Endothelial cell (in vitro differentiated cells): ENCODE data around the gene MSANTD4. TPM values are rescaled to one million over a fixed set of nuclear protein-coding genes. Genes with fewer than 3 reads are reported as not detected.
"Not testable (repeated sequence)": the region's sequence is repeated elsewhere in the genome, so short reads cannot be mapped to it uniquely, and the experiment has no call there.

Experiments
- DNase-seq: peaks from one replicate; pipeline ENCODE4 v3.0.0; 2021; ENCODE audit warnings: low spot score
- H3K27ac Mint-ChIP-seq: one replicate; pipeline ENCODE4 v1.8.0; 2021; ENCODE audit warnings: mixed read lengths, inconsistent platforms; ENCODE audit not compliant: unreplicated experiment
- H3K27me3 Mint-ChIP-seq: one replicate; pipeline ENCODE4 v1.8.0; 2021; ENCODE audit warnings: mild to moderate bottlenecking, moderate library complexity, mixed read lengths, inconsistent platforms; ENCODE audit not compliant: unreplicated experiment
- H3K36me3 Mint-ChIP-seq: one replicate; pipeline ENCODE4 v1.8.0; 2021; ENCODE audit warnings: mild to moderate bottlenecking, low read depth, mixed read lengths, inconsistent platforms; ENCODE audit not compliant: unreplicated experiment
- H3K4me1 Mint-ChIP-seq: one replicate; pipeline ENCODE4 v1.8.0; 2021; ENCODE audit warnings: mild to moderate bottlenecking, mixed read lengths, inconsistent platforms; ENCODE audit not compliant: unreplicated experiment
- H3K4me3 Mint-ChIP-seq: one replicate; pipeline ENCODE4 v1.8.0; 2021; ENCODE audit warnings: mild to moderate bottlenecking, mixed read lengths, inconsistent platforms; ENCODE audit not compliant: unreplicated experiment
- H3K9me3 Mint-ChIP-seq: one replicate; pipeline ENCODE4 v1.8.0; 2021; ENCODE audit warnings: mixed read lengths, inconsistent platforms; ENCODE audit not compliant: unreplicated experiment
- CTCF ChIP-seq: fragments of 200-600 bp; sonication (generic); IDR thresholded peaks from one replicate; pipeline ENCODE4 v1.5.0; 2021; ENCODE audit warnings: antibody characterized with exemption; ENCODE audit not compliant: unreplicated experiment
- total RNA-seq: library from RNA; stranded (reverse); fragmentation: NEBNext Ultra II Directional; extraction: Animal tissue kit (Norgen Biotek cat#: 25700); gene quantifications from one replicate; pipeline ENCODE4 v1.2.1, GENCODE V29; 2021; ENCODE audit not compliant: unreplicated experiment

Gene MSANTD4
- total RNA-seq, 1 donor from 2014 or later, result 14.5 TPM

GRCh38 chr11:106014620-106015019, 7.4 kb downstream of the MSANTD4 start:
- no peak overlapping the region for H3K27ac Mint-ChIP-seq
- H3K36me3 Mint-ChIP-seq, result peaks cover 4% of the 10 kb centered on the region
- H3K4me1 Mint-ChIP-seq, result peaks cover 4% of the 10 kb centered on the region
- no peak for TF ChIP-seq CTCF
- no peaks in the 10 kb centered on the region for H3K9me3 Mint-ChIP-seq
- H3K27me3 Mint-ChIP-seq, result peaks cover 3% of the 10 kb centered on the region
- no peak overlapping the region for H3K4me3 Mint-ChIP-seq
- DNase-seq, result no peak

GRCh38 chr11:106014035-106014434, 8.0 kb downstream of the MSANTD4 start:
- H3K36me3 Mint-ChIP-seq, result peaks cover 5% of the 10 kb centered on the region
- H3K4me3 Mint-ChIP-seq, result no peak overlapping the region
- DNase-seq, result no peak
- no peaks in the 10 kb centered on the region for H3K9me3 Mint-ChIP-seq
- no peak overlapping the region for H3K27ac Mint-ChIP-seq
- no peak for TF ChIP-seq CTCF
- H3K4me1 Mint-ChIP-seq, result peaks cover 3% of the 10 kb centered on the region
- peaks cover 3% of the 10 kb centered on the region for H3K27me3 Mint-ChIP-seq

GRCh38 chr11:106012744-106013143, 9.3 kb downstream of the MSANTD4 start:
- H3K4me1 Mint-ChIP-seq, result no peaks in the 10 kb centered on the region
- H3K9me3 Mint-ChIP-seq, result no peaks in the 10 kb centered on the region
- no peak overlapping the region for H3K27ac Mint-ChIP-seq
- no peak for TF ChIP-seq CTCF
- H3K4me3 Mint-ChIP-seq, result no peak overlapping the region
- peaks cover 13% of the 10 kb centered on the region for H3K36me3 Mint-ChIP-seq
- no peak for DNase-seq
- peaks cover 3% of the 10 kb centered on the region for H3K27me3 Mint-ChIP-seq

- peaks cover 25% of the 10 kb centered on the region for H3K36me3 Mint-ChIP-seq
- H3K9me3 Mint-ChIP-seq, result no peaks in the 10 kb centered on the region
- H3K4me1 Mint-ChIP-seq, result no peaks in the 10 kb centered on the region
- no peak for TF ChIP-seq CTCF
- peaks cover 4% of the 10 kb centered on the region for H3K27me3 Mint-ChIP-seq
- DNase-seq, result no peak
- H3K27ac Mint-ChIP-seq, result no peak overlapping the region
- no peak overlapping the region for H3K4me3 Mint-ChIP-seq
These were observed 10.6 kb downstream of the MSANTD4 start for GRCh38 chr11:106011481-106011880.

GRCh38 chr11:106003094-106003493, 18.9 kb downstream of the MSANTD4 start:
- H3K36me3 Mint-ChIP-seq, result peaks cover 47% of the 10 kb centered on the region
- H3K4me1 Mint-ChIP-seq, H3K27ac Mint-ChIP-seq: not testable (repeated sequence)

More at GRCh38 chr11:106003094-106003493, 18.9 kb downstream of the MSANTD4 start:
- H3K27me3 Mint-ChIP-seq, DNase-seq, H3K4me3 Mint-ChIP-seq, H3K9me3 Mint-ChIP-seq: not testable (repeated sequence)
